ENCODE results near the gene FBXL20.

GRCh38 chr17:39349246-39349645, 52.2 kb downstream of the FBXL20 start:
- TF ChIP-seq CTCF (conservative IDR thresholded peaks at IDR 0.05 in 1 of 2, IDR thresholded peaks at IDR 0.05 in 1 of 2; ENCODE audit: low read depth in 1 of 2, low read length in 2 of 2) (no peak), EZH2 (IDR thresholded peaks at IDR 0.05; ENCODE audit: low read length, missing control alignments) (no peak)

Measured in fibroblast of lung (primary cell).